K562 treated with DMSO at 1 percent for 12 hours (cell line): ENCODE measurements around the gene SSR3. TPM values are rescaled to one million over a fixed set of nuclear protein-coding genes. Genes with fewer than 3 reads are reported as not detected.

ENCODE experiments used
- total RNA-seq: library from RNA; unstranded; fragments of 300-600 nt; gene quantifications from 2 replicates; pipeline ENCODE4 v1.2.3, GENCODE V29; 2022; ENCODE audit not compliant: insufficient read depth

Gene SSR3
- total RNA-seq, result 107 and 109 TPM in 2 replicates

GRCh38 chr3:156554842-156555687, at the start of gene SSR3:
Gene SSR3 (minus strand): TSS chr3:156555117. CDS start chr3:156555089, 28 bp downstream.

Other genes with a start within 250 kb of the SSR3 start
- gene TIPARP, start 119.5 kb upstream of the SSR3 start, total RNA-seq, result 9.5 and 24.1 TPM in 2 replicates